GM18507 (cell line): ENCODE data around the gene CAV3.

Experiments
- DNase-seq: peaks from one replicate; pipeline ENCODE4 v3.0.0; 2011; ENCODE audit warnings: low read depth; ENCODE audit not compliant: insufficient read length; ENCODE audit errors: extremely low spot score
- FAIRE-seq: peaks from 2 replicates; lab custom pipeline; 2011; peaks lifted over from hg19 to GRCh38; lab: Jason Lieb, UNC

CAV3 gene

DNA sequence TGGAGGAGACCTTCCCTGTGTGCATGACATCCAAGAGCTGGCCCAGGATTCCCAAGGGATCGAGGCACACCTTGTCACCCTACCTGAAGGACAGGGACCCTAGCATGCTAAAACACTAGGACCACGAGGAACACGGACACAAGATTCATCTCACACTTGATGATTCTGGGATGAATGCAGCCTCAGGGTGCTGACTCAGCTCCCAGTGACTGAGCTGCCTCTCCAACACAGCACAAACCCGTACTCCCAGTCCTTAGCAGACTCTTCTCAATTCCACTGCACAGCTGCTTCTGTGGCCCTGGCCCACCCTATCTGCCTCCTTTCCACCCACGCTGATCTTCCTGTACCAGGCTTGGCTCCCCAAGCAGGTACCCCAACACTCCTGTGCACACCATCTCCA lies 44.9 kb downstream of the CAV3 start:
- no peak for FAIRE-seq

DNA sequence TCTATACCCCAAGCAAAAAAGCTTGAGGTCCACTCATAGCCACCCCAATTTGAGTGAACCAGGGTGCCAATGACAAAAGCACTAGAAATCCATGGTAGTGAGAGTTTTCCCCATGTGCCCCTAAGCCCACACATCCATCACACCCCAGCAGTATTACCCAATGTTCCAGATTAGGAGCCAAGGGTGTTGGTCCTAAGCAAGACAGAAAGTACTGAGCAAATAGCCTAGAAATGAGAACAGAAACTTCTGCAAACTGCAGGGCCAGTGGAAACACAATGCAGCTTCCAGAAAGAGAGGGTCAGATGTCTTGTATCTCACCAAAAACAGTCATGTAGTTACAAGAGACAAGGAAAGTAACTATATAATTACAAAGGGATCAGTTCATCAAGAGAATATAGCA lies 46.7 kb downstream of the CAV3 start:
- FAIRE-seq (no peak), DNase-seq (no peak)

More for the DNA sequence above, 44.9 kb downstream of the CAV3 start:
- no peak for DNase-seq

- DNase-seq, result no peak
Measured at GRCh38 chr3:8784676-8785435, 51.3 kb downstream of the CAV3 start.

GRCh38 chr3:8790529-8790928 lies 56.9 kb downstream of the CAV3 start:
- no peak for DNase-seq
- no peak for FAIRE-seq

More at GRCh38 chr3:8784676-8785435, 51.3 kb downstream of the CAV3 start:
- no peak for FAIRE-seq

DNA sequence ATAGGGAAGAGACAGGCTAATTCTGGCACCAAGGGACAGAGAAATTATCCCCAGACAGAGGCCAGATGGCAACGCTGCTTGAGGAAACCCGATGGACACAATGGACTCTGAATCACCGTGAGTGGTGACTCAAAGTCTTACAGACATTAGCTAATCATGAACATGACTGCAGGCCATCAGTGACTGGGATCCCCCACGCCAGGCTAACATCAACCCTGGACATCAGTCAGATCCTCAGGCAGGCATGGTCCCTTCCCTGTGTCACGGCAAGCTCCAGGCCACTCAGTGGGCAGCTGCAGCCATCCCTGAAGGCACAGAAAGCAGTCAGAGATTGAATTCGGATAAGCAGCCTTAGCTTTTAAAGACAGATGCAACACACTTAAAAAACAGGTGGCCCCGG lies 59.6 kb downstream of the CAV3 start:
- DNase-seq (no peak), FAIRE-seq (no peak)

DNA sequence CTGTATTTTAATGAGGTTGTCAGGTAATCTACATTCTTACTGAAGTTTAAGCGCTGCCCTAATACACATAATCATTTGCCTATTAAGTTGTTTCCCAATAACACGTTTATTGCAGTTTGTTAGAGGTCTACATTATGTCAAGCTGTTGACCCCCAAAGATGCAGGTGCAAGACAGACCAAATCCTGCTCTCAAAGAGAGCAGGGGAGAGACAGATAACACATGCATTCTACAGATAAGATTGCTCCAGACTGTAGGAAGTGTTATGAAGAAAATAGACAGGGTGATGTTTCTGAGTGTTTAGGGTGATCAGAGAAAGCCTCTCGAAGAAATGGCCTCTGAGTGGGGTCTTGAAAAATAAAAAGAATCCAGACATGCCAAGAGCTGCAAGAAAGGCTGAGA lies 60.6 kb downstream of the CAV3 start:
- FAIRE-seq (no peak), DNase-seq (no peak)
